HFFc6 (cell line): Measurements from ENCODE around the gene NRP1. TPM values are rescaled to one million over a fixed set of nuclear protein-coding genes. Genes with fewer than 3 reads are reported as not detected.

Experiments used
- DNase-seq: peaks from one replicate; pipeline ENCODE4 v3.0.0-alpha.2; 2018
- H3K27ac Mint-ChIP-seq: 2 replicates; pipeline ENCODE4 v1.8.0; 2020; ENCODE audit warnings: mild to moderate bottlenecking, mixed read lengths
- H3K27me3 Mint-ChIP-seq: 2 replicates; pipeline ENCODE4 v1.8.0; 2021; ENCODE audit warnings: mild to moderate bottlenecking, moderate library complexity, mixed read lengths; ENCODE audit not compliant: insufficient read depth
- H3K36me3 Mint-ChIP-seq: 2 replicates; pipeline ENCODE4 v1.8.0; 2021; ENCODE audit warnings: low read depth, mixed read lengths
- H3K4me1 Mint-ChIP-seq: 2 replicates; pipeline ENCODE4 v1.8.0; 2020; ENCODE audit warnings: low read depth, mixed read lengths
- H3K4me3 Mint-ChIP-seq: 2 replicates; pipeline ENCODE4 v1.8.0; 2020; ENCODE audit warnings: mild to moderate bottlenecking, moderate library complexity, mixed read lengths
- H3K9me3 Mint-ChIP-seq: 2 replicates; pipeline ENCODE4 v1.8.0; 2020; ENCODE audit warnings: mild to moderate bottlenecking, mixed read lengths
- total RNA-seq, 6 experiments: library from RNA; stranded (reverse); fragmentation: NEBNext Ultra II Directional; extraction: Animal tissue kit (Norgen Biotek cat#: 25700); gene quantifications; 2 replicates in 1 of 6; 3 replicates in 5 of 6; pipeline ENCODE4 v1.2.3, GENCODE V29; 2021
- TF ChIP-seq, protein P1 (sequence below): fragments of 200-600 bp; sonication (generic); IDR thresholded peaks from 2 replicates; pipeline ENCODE4 v1.5.0; 2021; ENCODE audit warnings: antibody characterized with exemption, mild to moderate bottlenecking

Gene NRP1
- total RNA-seq, 6 experiments from 2014 or later, result 136 to 164 (median 147) TPM

- Mint-ChIP-seq H3K4me3 (no peak overlapping the region), H3K4me1 (peaks cover 33% of the 10 kb centered on the region)
These were observed 145.1 kb downstream of the NRP1 start for GRCh38 chr10:33189363-33189762.

GRCh38 chr10:33187427-33187999, 147.0 kb downstream of the NRP1 start:
- peaks cover 6% of the 10 kb centered on the region for H3K27me3 Mint-ChIP-seq
- H3K4me1 Mint-ChIP-seq, result peaks cover 29% of the 10 kb centered on the region
- H3K9me3 Mint-ChIP-seq, result no peaks in the 10 kb centered on the region
- no peak overlapping the region for H3K4me3 Mint-ChIP-seq
- no peak for DNase-seq
- peaks cover 71% of the 10 kb centered on the region for H3K36me3 Mint-ChIP-seq
- H3K27ac Mint-ChIP-seq, result no peak overlapping the region
- TF ChIP-seq, protein P1, sequence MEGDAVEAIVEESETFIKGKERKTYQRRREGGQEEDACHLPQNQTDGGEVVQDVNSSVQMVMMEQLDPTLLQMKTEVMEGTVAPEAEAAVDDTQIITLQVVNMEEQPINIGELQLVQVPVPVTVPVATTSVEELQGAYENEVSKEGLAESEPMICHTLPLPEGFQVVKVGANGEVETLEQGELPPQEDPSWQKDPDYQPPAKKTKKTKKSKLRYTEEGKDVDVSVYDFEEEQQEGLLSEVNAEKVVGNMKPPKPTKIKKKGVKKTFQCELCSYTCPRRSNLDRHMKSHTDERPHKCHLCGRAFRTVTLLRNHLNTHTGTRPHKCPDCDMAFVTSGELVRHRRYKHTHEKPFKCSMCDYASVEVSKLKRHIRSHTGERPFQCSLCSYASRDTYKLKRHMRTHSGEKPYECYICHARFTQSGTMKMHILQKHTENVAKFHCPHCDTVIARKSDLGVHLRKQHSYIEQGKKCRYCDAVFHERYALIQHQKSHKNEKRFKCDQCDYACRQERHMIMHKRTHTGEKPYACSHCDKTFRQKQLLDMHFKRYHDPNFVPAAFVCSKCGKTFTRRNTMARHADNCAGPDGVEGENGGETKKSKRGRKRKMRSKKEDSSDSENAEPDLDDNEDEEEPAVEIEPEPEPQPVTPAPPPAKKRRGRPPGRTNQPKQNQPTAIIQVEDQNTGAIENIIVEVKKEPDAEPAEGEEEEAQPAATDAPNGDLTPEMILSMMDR, result no peak

More at GRCh38 chr10:33189363-33189762, 145.1 kb downstream of the NRP1 start:
- Mint-ChIP-seq H3K36me3 (peaks cover 53% of the 10 kb centered on the region), H3K27me3 (peaks cover under 1% of the 10 kb centered on the region; the same call in 1 of the 2 replicates), H3K27ac (no peak overlapping the region), H3K9me3 (no peaks in the 10 kb centered on the region)
- DNase-seq, result no peak
- TF ChIP-seq, protein P1, result no peak

DNA sequence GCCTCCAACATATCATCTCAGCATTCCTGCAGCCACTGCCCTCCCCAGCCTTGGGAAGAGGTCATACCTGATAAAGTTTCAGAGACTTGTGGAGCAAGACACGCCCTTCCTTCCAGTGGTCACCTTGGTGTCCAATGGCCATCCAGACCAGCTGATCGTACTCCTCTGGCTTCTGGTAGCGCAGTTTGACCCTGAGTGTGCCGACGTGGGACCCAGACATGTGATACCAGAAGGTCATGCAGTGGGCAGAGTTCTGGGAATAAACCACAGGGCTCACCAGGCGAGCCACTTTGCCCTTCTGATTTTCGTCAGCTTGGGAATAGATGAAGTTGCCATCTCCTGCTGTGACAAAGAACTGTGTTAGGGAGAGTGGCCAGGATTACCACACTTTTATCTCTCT, 148.3 kb downstream of the NRP1 start:
- Mint-ChIP-seq H3K4me1 (peaks cover 33% of the 10 kb centered on the region), H3K27ac (no peak overlapping the region; the same call in 1 of the 2 replicates), H3K27me3 (peaks cover 6% of the 10 kb centered on the region), H3K9me3 (no peaks in the 10 kb centered on the region), H3K4me3 (no peak overlapping the region), H3K36me3 (peaks cover 76% of the 10 kb centered on the region)
- DNase-seq, result no peak
- TF ChIP-seq, protein P1, result no peak

GRCh38 chr10:33183655-33184054, 150.8 kb downstream of the NRP1 start:
- Mint-ChIP-seq H3K27ac (no peak overlapping the region), H3K27me3 (peaks cover 8% of the 10 kb centered on the region)

DNA sequence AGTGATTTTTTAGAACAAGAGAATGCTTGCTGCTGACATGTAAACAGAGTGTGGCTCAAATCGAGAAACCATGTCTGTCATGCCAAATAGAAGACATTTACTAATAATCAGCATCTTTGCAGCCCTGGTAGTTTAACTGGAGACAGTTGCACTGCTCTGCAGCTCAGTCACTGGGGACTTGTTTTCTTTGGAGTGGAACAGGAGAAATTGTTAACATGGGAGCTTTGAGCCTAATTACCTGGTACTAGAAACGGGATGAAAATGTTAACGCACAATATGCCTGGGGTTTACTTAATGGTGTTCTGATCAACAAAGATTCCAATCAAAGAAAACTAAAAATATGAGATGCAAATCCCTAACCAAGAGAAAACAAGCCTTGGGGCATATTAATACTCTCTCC, 153.5 kb downstream of the NRP1 start:
- peaks cover 77% of the 10 kb centered on the region for H3K36me3 Mint-ChIP-seq
- TF ChIP-seq, protein P1, result no peak
- peak; percentile 4 for DNase-seq
- H3K9me3 Mint-ChIP-seq, result no peaks in the 10 kb centered on the region
- H3K4me3 Mint-ChIP-seq, result no peak overlapping the region; the same call in 1 of the 2 replicates
- peak overlapping the region; percentile 64; the same call in 1 of the 2 replicates for H3K27ac Mint-ChIP-seq
- H3K4me1 Mint-ChIP-seq, result peaks cover 59% of the 10 kb centered on the region
- peaks cover 8% of the 10 kb centered on the region for H3K27me3 Mint-ChIP-seq

More at GRCh38 chr10:33183655-33184054, 150.8 kb downstream of the NRP1 start:
- Mint-ChIP-seq H3K4me3 (no peak overlapping the region), H3K36me3 (peaks cover 75% of the 10 kb centered on the region), H3K4me1 (peaks cover 41% of the 10 kb centered on the region), H3K9me3 (no peaks in the 10 kb centered on the region)
- TF ChIP-seq, protein P1, result no peak
- DNase-seq, result peak; percentile 45
